VCaP (cell line): ENCODE results near the gene FREM3.

Experiments
- H3K27ac ChIP-seq: fragments of 450-650 bp; 2 replicates; pipeline ENCODE4 v1.5.1; 2017
- CTCF ChIP-seq: fragments of 450-650 bp; conservative IDR thresholded peaks from 2 replicates; pipeline ENCODE4 v1.5.1; 2017; ENCODE audit warnings: mild to moderate bottlenecking, moderate library complexity

Gene FREM3

GRCh38 chr4:143658336-143658735 lies 42.1 kb downstream of the FREM3 start:
- TF ChIP-seq CTCF: no peak
- H3K27ac ChIP-seq: no peak overlapping the region

GRCh38 chr4:143654571-143654970 lies 45.9 kb downstream of the FREM3 start:
- H3K27ac ChIP-seq: no peak overlapping the region
- no peak for TF ChIP-seq CTCF

- no peak for TF ChIP-seq CTCF
- H3K27ac ChIP-seq: no peak overlapping the region
These were observed 47.4 kb downstream of the FREM3 start for GRCh38 chr4:143653031-143653430.

GRCh38 chr4:143643399-143643798 lies 57.1 kb downstream of the FREM3 start:
- H3K27ac ChIP-seq: no peak overlapping the region
- TF ChIP-seq CTCF: no peak

- no peak for TF ChIP-seq CTCF
- H3K27ac ChIP-seq: no peak overlapping the region
These were observed 57.9 kb downstream of the FREM3 start for GRCh38 chr4:143642611-143643010.

- H3K27ac ChIP-seq: no peak overlapping the region
- TF ChIP-seq CTCF: no peak
These were observed 59.1 kb downstream of the FREM3 start for GRCh38 chr4:143641361-143641760.

GRCh38 chr4:143634763-143635162 lies 65.7 kb downstream of the FREM3 start:
- no peak for TF ChIP-seq CTCF
- H3K27ac ChIP-seq: no peak overlapping the region

GRCh38 chr4:143633833-143634232 lies 66.6 kb downstream of the FREM3 start:
- no peak for TF ChIP-seq CTCF
- no peak overlapping the region for H3K27ac ChIP-seq
